ENCODE measurements around the gene EPHA6.
"Not testable (repeated sequence)": the region's sequence is repeated elsewhere in the genome, so short reads cannot be mapped to it uniquely, and the experiment has no call there.

EPHA6 gene

DNA sequence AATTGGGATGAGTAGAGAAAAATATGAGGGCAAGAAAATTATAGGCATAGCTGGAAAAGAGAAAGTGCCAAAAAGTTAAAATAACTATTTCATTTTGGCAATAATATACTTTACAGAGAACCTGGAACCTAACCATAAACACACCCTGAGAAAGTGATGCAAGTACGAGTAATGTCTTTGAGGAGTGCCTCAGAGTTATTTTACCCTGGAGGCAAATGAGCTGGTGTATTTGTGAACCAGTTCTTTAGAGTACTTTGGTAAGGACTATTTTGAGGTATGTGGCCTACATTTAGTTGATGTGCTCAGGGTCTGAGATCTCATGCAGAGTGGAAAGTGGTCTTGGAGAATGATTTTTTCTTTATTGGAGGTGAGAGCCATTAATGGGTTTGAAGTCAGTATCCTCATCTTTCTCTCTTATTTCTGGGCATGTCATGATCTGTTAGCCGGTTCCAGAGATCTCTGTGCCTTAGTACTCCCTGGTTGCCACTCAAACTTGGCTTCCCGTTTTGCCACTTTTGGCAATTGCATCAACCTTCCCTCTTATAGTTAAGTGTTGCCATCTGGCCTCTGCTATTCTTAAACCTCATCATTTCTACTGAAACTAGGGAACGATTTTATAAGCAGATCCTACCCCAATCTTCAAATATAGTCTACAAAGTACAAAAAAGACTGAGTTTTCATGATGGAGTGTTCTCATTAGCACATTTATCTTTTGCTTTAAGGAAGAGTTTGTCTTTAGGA lies 145.7 kb downstream of the EPHA6 start:
- DNase-seq (ENCODE audit: low read depth), result peak; percentile 97
- TF ChIP-seq, protein P1, sequence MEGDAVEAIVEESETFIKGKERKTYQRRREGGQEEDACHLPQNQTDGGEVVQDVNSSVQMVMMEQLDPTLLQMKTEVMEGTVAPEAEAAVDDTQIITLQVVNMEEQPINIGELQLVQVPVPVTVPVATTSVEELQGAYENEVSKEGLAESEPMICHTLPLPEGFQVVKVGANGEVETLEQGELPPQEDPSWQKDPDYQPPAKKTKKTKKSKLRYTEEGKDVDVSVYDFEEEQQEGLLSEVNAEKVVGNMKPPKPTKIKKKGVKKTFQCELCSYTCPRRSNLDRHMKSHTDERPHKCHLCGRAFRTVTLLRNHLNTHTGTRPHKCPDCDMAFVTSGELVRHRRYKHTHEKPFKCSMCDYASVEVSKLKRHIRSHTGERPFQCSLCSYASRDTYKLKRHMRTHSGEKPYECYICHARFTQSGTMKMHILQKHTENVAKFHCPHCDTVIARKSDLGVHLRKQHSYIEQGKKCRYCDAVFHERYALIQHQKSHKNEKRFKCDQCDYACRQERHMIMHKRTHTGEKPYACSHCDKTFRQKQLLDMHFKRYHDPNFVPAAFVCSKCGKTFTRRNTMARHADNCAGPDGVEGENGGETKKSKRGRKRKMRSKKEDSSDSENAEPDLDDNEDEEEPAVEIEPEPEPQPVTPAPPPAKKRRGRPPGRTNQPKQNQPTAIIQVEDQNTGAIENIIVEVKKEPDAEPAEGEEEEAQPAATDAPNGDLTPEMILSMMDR (IDR thresholded peaks at IDR 0.05; ENCODE audit: insufficient read depth, low read depth, low read length, missing control alignments), result no peak
- H3K4me3 ChIP-seq (ENCODE audit: low read length), result no peak overlapping the region

DNA sequence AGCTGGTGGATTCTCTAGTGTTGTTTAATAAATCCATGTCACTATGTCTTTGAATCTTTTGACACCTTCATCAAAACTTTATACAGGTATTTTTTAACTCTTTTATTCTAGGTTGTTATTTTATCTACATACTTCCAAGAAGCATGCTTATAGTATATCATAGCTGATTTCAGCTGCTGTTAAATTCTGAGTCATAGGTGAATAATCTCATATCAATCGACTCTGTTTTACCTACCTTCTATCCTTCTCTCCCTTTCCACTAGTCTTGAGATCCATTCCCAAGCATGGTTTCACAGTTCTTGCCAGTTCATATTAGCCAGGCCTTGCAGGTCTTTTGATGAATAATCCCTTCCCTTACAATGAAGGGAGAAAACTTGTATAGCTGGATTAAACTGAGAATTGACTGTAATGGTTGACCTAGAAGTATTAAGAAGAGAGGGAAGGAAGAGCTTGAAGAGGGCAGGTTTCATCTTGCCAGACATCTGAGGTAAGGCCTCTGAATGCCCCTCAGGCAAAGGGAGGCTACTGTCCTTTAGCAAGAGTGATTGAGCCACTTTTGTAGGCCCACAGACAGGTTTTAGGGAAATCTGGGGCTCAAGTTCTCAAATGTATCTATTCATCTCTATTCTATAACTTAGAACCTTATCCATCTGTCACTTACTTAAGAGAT lies 146.4 kb downstream of the EPHA6 start:
- no peak overlapping the region for H3K4me3 ChIP-seq (ENCODE audit: low read length)
- DNase-seq (ENCODE audit: low read depth), result peak; percentile 98
- TF ChIP-seq, protein P1 (IDR thresholded peaks at IDR 0.05; ENCODE audit: insufficient read depth, low read depth, low read length, missing control alignments), result no peak

DNA sequence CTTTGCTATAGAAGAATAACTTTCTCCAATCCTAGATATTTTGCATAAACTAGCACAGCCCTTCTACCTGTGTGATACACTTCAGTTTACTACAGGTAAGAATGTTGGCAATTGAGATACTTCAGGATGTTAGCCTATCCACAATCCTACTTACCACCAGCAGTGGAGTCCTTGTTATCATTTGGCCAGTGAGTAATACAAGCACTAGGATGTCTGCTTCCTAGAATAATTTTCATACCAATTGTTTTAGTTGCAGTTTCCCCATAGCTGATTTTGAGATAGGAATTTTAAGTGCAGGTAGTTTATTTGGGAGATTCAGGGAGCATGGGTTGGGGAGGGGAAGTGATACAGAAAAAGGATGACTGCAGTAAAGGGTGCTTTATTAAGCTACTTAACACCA lies 147.2 kb downstream of the EPHA6 start:
- H3K4me3 ChIP-seq (ENCODE audit: low read length), result no peak overlapping the region
- TF ChIP-seq, protein P1 (IDR thresholded peaks at IDR 0.05; ENCODE audit: insufficient read depth, low read depth, low read length, missing control alignments), result no peak
- no peak for DNase-seq (ENCODE audit: low read depth)

DNA sequence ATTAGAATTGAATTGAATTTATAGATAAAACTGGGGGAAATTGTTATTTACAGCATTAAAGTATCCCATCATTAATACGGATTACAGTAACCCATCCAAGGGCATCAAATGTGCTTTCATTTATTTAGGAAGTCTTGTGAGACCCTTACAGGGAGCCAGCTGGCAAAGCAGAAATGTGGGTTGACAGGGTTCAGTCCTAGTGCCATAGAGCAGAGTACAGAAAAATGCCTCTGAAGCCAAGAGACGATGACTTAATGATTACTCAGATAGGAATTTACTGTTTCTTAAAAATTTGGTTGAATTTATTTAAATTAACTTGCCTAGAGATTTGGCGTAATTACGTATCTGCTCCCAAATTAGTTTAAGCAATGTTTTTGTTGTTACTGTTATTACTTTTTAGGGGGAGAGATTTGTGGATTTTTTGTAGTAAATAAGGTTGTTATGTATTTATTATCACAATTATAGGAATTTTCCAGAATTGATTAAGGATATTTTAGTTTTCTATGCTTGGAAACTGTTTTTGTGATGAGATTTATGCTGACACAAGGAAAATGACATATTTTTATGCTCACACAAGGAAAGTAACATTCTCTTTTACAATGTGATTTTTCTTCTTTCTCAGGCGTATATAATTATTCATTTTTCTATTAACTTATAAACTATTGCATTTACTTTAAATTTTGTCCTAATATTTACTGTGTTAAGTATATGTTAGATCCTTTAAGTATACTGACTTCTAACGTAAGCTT lies 152.0 kb downstream of the EPHA6 start:
- TF ChIP-seq, protein P1 (IDR thresholded peaks at IDR 0.05; ENCODE audit: insufficient read depth, low read depth, low read length, missing control alignments), result no peak
- DNase-seq (ENCODE audit: low read depth), result no peak

DNA sequence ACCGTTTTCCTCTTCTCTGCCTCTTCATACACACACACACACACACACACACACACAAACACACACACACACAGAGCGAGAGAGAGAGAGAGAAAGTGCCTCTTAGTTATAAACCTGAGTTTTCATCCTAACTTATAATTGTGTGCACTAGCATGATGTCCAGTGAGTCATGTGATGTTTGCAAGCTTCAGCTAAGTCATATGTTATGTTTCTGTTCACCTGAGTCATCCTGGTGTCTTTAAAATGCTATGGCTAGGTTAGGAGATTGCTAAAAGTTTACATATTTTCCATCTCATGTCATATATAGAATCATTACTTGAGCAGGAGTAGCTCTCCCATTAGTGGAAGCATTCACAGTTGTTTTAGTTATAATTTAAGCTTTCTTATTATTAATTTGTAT lies 155.8 kb downstream of the EPHA6 start:
- peak; percentile 92 for DNase-seq (ENCODE audit: low read depth)
- TF ChIP-seq, protein P1 (IDR thresholded peaks at IDR 0.05; ENCODE audit: insufficient read depth, low read depth, low read length, missing control alignments), result no peak
- H3K4me3 ChIP-seq (ENCODE audit: low read length), result no peak overlapping the region

More for the DNA sequence above, 152.0 kb downstream of the EPHA6 start:
- H3K4me3 ChIP-seq (ENCODE audit: low read length), result no peak overlapping the region

DNA sequence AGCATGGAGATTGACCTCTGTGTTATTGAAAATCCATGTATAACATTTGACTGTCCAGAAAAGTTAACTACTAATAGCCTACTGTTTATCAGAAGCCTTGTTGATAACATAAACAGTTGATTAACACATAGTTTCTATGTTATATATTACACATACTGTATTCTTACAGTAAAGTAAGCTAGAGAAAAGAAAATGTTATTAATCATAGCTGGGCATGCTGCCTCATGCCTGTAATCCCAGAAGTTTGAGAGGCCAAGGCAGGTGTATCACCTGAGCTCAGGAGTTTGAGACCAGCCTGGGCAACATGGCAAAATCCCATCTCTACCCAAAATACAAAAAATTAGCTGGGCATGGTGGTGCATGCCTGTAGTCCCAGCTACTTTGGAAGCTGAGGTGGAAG lies 163.3 kb downstream of the EPHA6 start:
- H3K4me3 ChIP-seq (ENCODE audit: low read length), result no peak overlapping the region
- TF ChIP-seq, protein P1 (IDR thresholded peaks at IDR 0.05; ENCODE audit: insufficient read depth, low read depth, low read length, missing control alignments), result no peak
- DNase-seq (ENCODE audit: low read depth), result peak; percentile 69

DNA sequence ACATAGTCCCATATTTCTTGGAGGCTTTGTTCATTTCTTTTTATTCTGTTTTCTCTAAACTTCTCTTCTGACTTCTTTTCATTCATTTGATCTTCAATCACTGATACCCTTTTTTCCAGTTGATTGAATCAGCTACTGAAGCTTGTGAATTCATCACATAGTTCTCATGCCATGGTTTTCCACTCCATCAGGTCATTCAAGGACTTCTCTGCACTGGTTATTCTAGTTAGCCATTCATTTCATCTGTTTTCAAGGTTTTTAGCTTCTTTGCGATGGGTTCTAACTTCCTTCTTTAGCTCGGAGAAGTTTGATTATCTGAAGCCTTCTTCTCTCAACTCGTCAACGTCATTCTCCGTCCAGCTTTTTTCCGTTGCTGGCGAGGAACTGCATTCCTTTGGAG lies 169.3 kb downstream of the EPHA6 start:
- H3K4me3 ChIP-seq (ENCODE audit: low read length); DNase-seq (ENCODE audit: low read depth): not testable (repeated sequence)
